Ammon's horn (tissue), 1 donor: Measurements from ENCODE around the gene PFDN1.
"Not testable (repeated sequence)": the region's sequence is repeated elsewhere in the genome, so short reads cannot be mapped to it uniquely, and the experiment has no call there.

Experiments used
- DNase-seq: peaks from one replicate; pipeline ENCODE4 v3.0.0-alpha.2; 2016; ENCODE audit warnings: low spot score

PFDN1 gene, protein sequence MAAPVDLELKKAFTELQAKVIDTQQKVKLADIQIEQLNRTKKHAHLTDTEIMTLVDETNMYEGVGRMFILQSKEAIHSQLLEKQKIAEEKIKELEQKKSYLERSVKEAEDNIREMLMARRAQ

DNA sequence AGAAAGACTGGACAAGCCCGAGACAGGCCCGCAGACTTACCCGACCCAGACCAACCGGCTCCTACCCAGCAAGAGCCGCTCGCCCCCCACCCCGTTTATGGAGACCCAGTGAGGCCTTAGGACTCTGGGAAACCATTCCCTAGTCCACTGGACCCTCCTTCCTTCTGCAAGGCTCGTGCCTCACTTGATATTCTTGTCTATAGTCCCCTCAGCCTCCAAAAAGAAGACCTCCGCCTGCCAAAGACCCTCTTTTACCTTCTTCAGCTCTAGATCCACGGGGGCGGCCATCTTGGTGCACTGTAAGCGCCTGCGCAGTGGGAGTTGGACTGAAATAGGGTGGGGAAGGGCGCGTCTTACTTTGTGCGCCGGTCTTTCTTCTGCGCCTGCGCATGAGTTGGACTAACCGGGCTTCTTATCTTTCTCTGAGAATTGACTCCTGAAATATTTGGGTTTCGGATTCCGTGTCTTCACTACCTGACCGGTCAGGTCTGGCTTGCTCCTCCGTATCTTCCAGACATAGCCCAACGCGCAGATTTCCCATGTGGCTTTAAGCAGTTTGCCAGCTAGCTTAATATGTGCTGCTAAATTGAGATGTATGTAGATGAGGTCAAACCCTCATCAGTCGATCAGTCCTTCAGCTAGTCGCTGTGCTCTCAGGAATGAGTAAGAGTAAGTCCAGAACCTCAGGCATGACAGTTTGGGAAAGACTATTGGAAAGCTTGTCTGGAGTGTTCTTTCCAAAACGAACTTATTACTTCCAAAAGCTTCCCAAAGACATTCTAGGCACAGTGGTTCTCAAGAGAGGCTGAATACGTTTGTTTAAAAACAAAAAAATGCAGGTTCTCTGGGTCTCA lies at the start of gene PFDN1:
TSS of gene PFDN1 (minus strand) at position 316 of the 854 bp plus-strand sequence. CDS start at position 288, 28 bp downstream.
- peak; percentile 94 for DNase-seq

DNA sequence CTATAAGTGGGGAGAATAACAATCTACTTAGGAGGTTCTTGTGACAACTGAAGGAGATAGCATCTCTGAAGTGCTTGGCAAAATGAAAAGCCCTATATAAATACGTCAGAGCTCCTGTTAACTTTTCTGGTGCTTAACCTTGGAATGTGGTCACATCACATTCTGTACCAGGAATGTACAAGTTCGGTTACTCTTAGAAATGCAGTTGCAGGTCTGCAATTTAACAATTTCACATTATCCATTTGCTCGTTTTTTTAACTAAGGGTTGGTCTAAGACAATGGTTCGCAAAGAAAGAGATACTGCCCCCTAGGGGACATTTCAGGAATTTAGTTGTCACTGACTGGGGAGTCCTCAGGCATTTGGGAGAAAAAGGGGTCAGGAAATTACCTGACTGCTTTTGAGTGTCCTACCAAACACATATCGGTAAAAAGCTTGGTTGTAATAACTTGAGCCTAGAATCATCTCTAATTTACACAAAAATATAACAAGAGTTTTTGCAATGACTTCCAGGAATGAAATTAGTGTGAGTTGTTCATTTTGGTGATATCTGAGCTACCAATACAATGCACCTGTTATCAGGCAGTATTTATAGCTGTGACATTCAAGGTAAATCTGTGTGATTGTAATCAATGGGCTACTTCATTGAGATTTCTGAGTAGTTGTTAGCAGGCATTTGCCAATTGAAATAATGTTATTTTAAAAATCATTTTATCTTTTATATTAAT lies 48.9 kb upstream of the PFDN1 start:
- peak; percentile 74 for DNase-seq

DNA sequence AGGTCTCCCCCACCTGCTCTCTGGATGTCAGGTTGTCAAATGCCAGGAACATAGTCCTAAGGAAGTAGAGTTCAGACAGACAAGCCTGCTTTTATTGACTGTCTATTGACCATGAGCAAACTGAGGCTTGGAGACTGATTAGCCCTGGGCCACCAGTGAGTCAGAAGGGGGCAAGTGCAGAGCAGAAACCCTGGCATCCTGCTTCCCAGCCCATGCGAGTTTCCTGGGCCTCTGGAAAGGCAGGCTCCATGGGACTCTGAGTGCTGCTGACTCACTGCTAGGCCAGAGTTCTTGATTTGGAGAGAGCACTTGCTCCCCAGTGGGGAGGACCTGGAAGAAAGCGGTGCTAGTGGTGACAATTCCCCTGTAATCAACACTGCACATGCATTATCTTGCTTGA lies 46.3 kb upstream of the PFDN1 start:
- no peak for DNase-seq

DNA sequence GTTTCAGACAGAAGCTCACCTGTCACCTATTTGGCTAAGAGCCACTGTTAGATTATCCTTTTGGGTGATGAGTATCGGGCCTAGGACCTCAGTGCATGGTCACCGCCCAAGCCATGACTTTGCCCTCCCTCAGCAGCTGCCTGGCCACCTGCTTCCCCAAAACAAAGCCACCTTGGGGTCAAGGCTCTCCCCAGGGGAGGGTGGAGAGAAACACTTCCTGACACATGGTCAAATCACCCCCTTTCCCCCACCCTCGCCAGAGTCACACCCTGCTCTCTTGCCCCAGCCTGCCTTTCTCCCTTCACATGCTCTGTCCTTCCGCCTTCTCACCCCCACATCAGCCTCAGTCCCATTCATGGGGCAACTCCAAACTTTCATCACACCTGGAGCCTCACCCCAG lies 45.2 kb upstream of the PFDN1 start:
- DNase-seq = no peak

DNA sequence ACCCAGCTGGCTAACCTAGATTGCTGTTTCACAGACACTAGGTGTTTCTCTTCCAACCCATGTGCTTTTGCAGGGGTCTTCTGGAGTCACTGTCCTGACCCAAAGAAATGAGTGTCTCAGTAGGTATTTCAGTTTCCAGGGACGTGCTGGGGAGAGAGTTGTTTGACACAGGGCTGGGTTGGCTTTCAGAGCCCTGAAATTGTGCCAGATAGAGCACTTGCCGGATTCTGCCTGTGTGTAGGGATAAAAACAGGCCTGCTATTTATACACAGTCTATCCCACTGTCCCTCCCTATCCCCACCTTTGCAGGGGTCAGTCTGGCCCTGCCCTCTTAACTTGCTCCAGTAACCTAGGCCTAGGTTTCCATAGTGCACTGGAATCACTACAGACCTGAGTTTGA lies 44.5 kb upstream of the PFDN1 start:
- no peak for DNase-seq

DNA sequence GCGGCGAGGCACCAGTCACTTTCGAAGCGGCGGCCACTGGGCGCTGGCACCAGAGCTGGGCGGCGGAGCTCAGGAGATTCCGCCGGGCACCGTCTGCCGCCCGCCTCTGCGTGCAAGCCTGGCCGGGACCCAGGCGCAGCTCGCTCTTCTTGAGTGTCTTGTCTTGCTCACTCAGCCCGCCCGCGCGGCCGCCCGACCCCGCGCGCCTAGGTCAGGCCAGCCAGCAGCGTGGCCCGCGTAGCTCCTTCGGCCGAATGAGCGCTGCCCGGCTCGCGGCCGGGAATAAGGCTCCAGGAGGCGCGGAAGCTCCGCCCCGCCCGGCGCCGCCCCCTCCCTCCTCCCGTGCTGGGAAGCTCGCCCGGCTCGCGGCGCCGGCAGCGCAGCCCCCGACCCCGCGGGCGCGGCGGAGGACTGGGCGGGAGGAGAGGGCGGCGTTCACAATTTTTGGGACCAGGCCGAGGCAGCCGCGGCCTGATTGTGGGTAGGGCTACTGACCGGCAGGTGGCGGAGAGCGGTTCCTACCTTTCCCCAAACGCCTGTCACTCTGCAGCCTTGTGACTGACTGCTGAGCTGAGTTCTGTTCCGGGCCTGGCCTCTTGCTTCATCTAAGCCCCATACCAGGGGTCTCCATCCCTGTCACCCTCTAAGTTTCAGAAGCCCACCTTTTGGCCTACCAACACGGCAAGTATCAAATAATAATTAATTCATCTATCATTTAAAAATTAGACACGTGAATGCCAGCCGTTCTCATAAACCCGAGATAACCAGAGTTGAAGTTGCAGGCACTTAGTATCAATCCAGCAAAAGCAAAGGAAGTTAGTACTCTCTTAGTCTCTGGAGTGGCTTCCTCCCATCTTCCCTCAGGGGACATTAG lies 43.7 kb upstream of the PFDN1 start, which contains the start of gene HBEGF:
TSS of gene HBEGF (minus strand) at position 256 of the 874 bp plus-strand sequence. CDS start 275 bp downstream, outside the sequence.
- DNase-seq = peak; percentile 87

DNA sequence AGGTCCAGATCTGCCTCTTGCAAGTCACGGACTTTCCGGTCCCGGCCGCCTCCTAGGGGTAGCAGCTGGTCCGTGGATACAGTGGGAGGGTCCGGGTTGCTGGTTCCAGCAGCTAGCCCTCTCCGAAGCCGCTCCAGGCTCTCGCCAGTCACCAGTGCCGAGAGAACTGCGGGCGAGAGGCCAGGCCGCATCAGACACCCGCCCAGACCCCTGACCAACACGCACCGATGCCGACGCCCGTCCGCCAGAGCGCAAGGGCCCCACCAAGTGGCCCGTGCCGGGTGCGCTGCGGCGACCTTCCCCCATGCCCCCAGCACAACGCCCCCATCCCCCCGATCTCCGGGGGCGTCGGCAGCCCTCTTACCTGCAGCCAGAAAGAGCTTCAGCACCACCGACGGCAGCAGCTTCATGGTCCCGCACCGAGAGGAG lies 43.0 kb upstream of the PFDN1 start:
- peak; percentile 77 for DNase-seq

DNA sequence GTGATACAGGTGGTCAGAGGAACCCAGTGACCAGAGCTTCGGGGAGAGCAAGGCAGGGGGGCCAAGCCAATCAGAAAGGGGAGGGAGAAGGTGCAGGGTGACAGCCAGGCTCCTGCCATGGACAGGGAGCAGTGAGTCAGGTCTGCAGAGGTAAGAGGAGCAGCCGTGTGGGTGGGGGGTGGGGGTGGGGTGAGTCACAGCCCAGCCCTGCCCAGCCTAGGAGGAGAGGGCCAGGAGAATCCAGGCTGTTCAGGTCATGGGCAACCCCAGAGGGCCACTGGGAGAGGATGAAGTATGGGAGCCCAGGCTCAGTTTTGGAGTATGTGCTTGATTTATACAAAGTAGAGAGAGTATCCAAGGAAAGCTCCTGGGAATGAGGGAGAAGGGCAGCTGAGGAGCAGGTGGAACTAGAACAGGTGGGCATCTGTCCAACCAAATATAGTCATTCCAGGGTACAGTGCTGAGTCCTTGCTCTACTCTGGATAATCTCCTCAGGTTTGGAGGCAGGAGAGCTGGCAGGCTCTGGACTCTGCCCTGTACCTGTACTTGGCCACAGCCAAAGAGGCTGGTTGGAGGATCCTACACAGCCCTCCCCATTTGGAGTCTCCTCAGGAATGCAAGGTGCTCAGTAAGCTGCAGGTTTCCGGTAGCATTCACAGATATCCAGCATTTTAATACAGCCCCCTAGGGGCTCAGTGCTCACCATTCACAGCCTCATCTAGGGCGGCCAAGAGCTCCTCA lies 42.0 kb upstream of the PFDN1 start:
- no peak for DNase-seq

DNA sequence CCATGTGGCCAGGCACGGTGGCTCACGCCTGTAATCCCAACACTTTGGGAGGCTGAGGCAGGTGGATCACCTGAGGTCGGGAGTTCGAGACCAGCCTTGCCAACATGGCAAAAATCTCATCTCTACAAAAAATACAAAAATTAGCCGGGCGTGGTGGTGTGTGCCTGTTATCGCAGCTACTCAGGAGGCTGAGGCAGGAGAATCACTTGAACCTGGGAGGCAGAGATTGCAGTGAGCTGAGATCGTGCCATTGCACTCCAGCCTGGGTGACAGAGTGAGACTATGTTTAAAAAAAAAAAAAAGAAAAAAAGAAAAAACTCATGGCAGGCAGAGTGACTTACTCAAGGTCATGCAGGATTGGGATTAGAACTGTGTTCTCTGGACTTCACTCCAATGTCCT lies 40.9 kb upstream of the PFDN1 start:
- not testable (repeated sequence) for DNase-seq

DNA sequence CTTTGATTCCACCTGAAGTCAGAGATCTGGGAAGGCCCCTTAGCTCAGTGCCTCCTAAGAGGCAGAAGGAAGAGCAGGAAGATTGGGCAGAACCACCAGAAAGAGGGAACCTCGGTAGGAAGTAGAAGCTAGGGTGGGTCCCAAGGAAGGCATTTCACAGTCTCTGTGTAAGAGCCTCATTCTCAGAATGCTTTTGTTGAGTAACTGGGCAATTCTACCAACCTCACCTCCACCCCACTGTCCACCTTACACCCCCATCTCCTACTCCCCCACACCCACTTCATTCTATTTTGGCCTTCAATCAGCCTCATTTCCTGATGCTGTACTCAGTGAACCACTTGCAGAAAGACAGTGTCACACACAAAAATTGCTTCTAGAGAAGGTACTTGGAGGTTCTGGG lies 40.0 kb upstream of the PFDN1 start:
- DNase-seq = no peak

DNA sequence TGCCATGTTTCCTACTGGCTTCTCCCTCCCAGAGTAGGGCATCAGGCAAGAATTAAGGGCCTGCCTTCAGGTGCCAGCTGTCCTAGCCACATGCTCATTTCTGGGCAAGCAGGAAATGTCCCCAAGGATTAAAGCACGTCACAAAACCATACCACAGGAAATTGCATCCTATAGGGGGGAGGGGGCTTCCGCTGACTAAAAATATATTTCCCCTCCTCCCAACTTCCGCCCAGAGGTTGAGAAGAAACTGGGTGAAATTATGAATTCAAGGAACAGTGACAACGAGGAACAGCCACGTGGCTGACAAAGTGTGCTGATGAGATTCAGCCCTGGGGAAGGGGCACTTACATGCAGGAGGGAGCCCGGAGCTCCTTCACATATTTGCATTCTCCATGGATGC lies 39.4 kb upstream of the PFDN1 start:
- no peak for DNase-seq

DNA sequence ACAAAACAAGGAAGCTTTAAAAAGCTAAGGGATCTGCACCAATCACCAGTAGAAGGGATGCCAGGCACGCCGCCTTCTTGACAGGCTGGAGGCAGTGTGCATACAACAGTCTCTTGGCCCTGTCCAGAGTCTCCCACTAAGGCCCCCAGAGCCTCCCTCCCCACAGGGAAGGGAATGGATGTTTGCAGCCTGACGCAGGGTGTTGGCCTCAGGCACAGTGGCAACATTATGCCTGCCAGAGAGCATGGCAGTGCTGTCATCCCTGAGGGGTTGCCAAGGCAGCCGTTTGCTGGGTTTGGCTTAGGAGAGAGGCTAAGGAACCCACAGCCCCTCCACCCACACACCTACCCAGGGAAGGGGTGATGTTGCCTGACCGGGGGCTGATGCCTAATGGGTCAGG lies 38.7 kb upstream of the PFDN1 start:
- DNase-seq = peak; percentile 92

DNA sequence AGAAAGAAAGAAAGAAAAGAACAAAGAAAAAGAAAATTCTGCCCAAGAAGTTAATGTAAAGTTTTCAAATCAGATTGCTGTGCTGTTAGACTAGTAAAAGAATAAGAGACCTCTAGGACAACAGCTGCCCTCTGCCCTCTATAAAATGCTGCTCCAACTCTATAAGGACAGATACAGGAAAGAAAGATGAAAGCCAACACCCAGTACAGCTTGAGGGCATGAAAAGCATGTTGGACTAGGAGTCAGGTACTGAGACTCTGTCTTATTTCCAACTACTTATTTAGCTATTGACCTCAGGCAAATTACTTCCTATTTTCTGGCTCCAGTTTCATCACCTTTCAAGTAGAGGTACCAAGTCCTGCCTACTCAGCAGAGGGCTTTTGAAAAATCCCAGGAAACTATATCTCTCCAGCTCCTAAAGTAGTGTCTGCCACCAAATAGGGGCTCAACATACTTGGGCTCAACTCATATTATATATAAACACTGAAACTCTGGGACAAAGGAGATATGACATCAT lies 37.8 kb upstream of the PFDN1 start:
- DNase-seq = no peak

DNA sequence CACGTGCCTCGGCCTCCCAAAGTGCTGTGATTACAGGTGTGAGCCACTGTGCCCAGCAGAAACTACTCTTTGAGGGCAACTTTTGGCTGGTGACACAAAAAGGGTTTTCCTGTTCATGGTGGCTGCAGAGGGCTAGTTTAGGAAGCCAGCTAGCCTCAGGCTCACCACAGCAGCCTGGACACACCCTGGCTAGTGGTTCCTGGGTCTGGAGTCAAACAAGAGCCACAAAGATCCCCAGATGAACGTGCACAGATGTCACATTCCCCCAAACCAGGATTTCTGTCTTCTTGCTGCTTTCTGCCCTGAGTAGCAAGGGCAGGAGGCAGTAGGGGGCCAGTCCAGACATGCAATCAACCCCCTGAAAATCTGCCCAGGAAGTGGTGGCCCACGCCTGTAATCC lies 36.7 kb upstream of the PFDN1 start:
- no peak for DNase-seq

DNA sequence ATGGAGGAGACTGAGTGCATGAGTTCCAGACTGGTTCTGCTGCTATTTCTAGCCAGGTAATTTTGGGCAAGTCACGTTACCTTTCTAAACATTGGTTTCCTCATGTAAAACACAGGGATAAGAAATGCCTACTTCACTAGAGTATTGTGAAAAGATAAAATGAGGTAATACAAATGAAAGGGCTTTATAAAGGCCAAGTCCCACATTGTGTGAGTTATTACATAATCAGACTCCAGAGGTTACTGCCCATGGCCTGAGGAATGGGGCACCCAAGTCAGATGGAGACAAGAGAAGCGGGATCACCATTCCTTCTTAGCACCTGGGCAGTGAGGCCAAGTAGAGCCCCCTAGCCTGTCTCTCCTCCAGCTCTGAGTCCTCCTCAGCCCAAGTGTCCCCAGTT lies 36.0 kb upstream of the PFDN1 start:
- no peak for DNase-seq

DNA sequence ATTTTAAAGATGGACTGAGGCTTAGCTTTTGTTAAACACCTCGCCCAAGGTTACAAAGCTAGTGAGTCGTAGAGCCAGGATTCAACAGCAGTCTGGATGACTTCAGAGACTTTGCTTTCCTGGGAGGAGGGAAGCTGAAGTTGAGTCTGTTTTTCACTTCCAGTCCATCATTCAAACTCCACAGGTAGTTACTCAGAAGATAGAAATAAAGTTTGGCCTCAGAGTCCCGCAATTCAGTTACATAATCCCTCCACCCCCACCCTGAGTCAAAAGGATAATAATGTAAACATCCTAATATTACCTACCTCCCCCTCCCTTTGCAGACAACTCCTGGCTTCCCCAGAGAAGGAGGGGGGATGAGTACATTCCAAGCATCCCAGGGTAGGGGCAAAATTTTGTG lies 35.4 kb upstream of the PFDN1 start:
- DNase-seq = no peak

DNA sequence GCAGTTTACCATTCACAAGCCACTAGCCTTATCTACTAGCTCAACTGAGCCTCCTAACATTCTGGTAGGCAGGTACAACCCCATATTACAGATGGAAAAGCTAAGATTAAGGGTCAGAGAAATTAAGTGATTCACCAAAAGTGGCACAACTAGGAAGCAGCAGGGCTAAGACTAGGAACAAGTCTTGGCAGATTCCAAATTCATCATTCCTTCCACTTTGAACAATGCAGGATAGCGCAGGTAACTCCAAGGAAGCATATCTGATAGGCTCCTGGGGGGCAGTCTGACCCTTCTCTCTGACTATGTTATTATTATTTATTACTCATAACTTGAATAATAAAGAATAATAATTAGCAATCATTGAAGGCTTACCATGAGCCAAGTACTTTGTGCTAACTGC lies 35.0 kb upstream of the PFDN1 start:
- no peak for DNase-seq

DNA sequence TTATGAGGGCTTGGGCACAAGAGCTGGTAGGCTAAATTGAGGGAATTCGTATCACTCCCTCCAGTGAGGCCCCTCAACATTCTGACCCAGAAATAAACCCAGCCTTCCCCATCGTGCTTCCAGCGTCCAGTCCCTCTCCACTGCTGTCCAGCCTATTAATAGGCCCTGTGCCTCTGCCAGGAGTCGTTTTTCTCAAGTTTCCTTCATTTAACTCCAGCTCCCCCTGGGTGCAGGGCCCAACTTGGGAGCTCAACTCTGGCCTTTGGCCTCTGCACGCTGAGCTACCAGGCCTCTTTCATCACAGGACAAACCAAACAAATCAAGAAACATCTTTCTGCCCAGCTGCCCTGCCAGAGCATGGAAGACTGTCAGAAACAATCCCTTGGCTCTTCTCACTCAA lies 33.5 kb upstream of the PFDN1 start:
- no peak for DNase-seq

DNA sequence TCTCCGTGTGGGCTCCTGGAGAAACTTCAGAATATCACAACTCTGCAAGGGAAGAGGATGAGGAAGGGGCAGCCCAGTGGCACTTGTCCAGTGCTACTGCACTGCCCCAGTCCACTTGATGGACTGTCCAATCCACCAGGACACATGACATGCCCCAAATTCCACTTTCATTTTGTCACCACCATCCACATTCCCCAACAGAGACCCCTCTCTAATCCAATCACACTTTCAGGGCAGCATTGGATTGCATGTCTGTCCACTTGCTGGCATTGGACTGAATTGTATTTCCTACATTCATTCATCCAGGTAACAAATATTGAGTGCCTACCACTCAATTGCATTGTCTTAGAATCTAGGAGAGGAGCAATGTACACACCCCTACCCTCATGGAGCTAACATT lies 28.7 kb upstream of the PFDN1 start:
- no peak for DNase-seq

DNA sequence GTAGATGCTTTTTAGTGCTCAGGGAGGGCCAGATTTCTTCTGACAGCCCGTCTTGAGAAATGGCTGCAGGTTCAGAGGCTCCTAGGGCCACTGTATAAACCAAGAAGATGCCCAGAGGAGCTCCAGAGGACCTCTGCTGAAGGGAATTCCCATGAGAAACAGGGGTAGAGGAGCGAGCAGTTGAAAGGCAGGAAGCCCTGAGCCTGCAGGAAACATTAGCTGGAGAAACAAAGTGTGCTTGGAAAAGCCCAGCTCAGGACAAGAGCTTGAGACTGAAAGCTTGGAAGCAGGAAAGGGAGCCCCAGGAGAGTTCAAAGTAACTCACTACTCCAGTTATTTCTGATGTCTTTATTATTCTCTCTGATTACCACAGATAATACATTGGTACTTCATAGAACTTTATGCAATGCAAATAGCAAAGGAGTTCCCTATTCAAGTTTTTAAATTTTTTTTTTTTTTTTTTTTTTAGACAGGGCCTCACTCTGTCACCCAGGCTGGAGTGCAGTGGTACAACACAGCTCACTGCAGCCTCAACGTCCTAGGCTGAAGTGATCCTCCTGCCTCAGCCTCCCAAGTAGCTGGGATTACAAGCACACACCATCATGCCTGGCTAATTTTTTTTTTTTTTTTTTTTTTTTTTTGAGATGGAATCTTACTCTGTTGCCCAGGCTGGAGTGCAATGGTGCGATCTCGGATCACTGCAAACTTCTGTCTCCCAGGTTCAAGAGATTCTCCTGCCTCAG lies 27.0 kb upstream of the PFDN1 start:
- no peak for DNase-seq
